AG04450 (cell line): ENCODE results near the gene ATP1B3. TPM values are rescaled to one million over a fixed set of nuclear protein-coding genes. Genes with fewer than 3 reads are reported as not detected.

ENCODE experiments used
- CTCF ChIA-PET: fragments of 300-600, 350-600 bp; formaldehyde crosslinking; extraction: SDS; loops from one replicate; lab custom pipeline; 2022; ENCODE audit warnings: antibody characterized with exemption, inconsistent platforms; lab: Charles Lee
- POLR2A ChIA-PET: fragments of 350-600 bp; formaldehyde crosslinking; extraction: SDS; loops from one replicate; lab custom pipeline; 2021; ENCODE audit warnings: antibody characterized with exemption, inconsistent platforms; lab: Yijun Ruan, JAX
- DNase-seq: peaks from one replicate; pipeline ENCODE4 v3.0.0-alpha.2; 2011; ENCODE audit warnings: low read depth, low spot score
- H3K27ac ChIP-seq: one replicate; pipeline ENCODE4 v1.5.1; 2012; ENCODE audit warnings: low read depth, low read length, control low read depth
- H3K27me3 ChIP-seq: one replicate; pipeline ENCODE4 v1.6.0; 2012; ENCODE audit warnings: low read length; ENCODE audit not compliant: control insufficient read depth, insufficient read depth
- H3K4me3 ChIP-seq: 2 replicates; pipeline ENCODE4 v1.5.1; 2011; ENCODE audit warnings: mild to moderate bottlenecking, low read depth, low read length, control low read depth
- H3K9me3 ChIP-seq: 2 replicates; pipeline ENCODE4 v1.5.1; 2012; ENCODE audit warnings: low read length; ENCODE audit not compliant: control insufficient read depth, insufficient read depth
- polyA plus RNA-seq: library from polyadenylated mRNA; depleted of rRNA; stranded (reverse); fragments of >200 nt; gene quantifications from 2 replicates; pipeline ENCODE4 v1.2.3, GENCODE V29; 2011
- TF ChIP-seq, protein P1 (sequence below): IDR thresholded peaks from 2 replicates; pipeline ENCODE4 v1.5.1; 2011; ENCODE audit warnings: low read depth, low read length, control low read depth, inconsistent platforms

The ATP1B3 gene
- polyA plus RNA-seq, 1 experiment = 199 TPM

DNA sequence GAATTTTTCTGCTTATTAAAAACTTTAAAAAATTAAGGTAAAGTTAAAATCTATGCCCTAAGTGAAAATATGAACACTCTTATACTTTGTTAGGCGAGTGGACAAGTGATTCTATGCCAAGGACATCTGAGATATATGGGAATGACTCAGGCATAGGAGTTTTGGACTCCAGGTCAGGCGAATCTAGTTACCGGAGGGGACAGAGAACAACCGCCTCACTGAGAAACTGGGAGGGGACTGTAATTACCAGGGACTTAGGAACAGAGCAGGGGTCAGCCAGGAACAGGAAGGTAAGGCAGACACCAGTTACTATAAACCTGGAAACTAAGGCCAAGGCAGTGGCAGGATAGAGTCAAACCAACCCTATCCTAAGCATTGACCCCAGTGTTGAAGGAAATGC is 16.8 kb upstream of the ATP1B3 start:
- DNase-seq = no peak
- CTCF ChIA-PET = interaction anchor here (1.9 to 2.5 kb wide), 2 partner anchors 16 kb away, joined by 8 to 16 read pairs; no protein-coding TSS in a partner anchor
- Histone ChIP-seq H3K27ac (no peak overlapping the region), H3K4me3 (no peak overlapping the region), H3K9me3 (no peaks in the 10 kb centered on the region), H3K27me3 (no peaks in the 10 kb centered on the region)
- TF ChIP-seq, protein P1, sequence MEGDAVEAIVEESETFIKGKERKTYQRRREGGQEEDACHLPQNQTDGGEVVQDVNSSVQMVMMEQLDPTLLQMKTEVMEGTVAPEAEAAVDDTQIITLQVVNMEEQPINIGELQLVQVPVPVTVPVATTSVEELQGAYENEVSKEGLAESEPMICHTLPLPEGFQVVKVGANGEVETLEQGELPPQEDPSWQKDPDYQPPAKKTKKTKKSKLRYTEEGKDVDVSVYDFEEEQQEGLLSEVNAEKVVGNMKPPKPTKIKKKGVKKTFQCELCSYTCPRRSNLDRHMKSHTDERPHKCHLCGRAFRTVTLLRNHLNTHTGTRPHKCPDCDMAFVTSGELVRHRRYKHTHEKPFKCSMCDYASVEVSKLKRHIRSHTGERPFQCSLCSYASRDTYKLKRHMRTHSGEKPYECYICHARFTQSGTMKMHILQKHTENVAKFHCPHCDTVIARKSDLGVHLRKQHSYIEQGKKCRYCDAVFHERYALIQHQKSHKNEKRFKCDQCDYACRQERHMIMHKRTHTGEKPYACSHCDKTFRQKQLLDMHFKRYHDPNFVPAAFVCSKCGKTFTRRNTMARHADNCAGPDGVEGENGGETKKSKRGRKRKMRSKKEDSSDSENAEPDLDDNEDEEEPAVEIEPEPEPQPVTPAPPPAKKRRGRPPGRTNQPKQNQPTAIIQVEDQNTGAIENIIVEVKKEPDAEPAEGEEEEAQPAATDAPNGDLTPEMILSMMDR = no peak
- POLR2A ChIA-PET = no interaction called here

DNA sequence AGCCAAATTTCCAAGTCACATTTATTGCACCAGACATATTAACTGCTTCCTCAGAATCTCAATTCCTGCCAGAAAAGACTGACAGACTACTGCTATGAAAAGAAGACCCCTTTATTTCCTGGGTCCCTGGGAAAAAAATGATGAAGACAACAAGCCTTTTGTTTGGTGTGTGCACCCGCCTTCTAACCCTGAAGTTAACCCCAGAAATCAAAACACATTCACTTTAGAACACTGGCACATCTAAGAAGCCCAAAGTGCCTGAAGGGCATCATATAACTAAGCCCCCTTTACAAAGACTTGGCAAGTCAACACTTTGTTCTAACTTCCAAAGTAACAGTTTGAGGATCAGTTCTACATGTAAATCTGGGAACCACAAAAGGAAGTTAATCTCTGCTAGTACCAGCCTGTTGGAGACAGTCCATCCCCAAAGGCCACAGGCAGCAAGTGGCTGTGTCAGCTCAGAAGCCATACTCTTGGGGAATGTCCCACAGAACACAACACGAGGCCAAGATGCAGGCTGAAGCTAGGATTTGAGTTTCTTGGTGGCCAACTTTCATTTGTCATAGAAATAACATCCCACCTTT is 16.3 kb upstream of the ATP1B3 start:
- POLR2A ChIA-PET = no interaction called here
- no peak for DNase-seq
- CTCF ChIA-PET = interaction anchor here (2.5 kb wide), 1 partner anchor 15 kb away, joined by 16 read pairs; no protein-coding TSS in a partner anchor

GRCh38 chr3:141860766-141861513 is 15.5 kb upstream of the ATP1B3 start:
- Histone ChIP-seq H3K9me3 (no peaks in the 10 kb centered on the region; the same call in 1 of the 2 replicates), H3K27me3 (no peaks in the 10 kb centered on the region), H3K27ac (no peak overlapping the region), H3K4me3 (no peak overlapping the region)
- CTCF ChIA-PET = interaction anchor here (0.6 to 2.5 kb wide), 3 partner anchors 14 to 64 kb away, joined by 3 to 16 read pairs (median 4); no protein-coding TSS in a partner anchor
- DNase-seq = no peak
- TF ChIP-seq, protein P1 = no peak
- POLR2A ChIA-PET = no interaction called here

More for the DNA sequence above, 16.3 kb upstream of the ATP1B3 start:
- H3K9me3 ChIP-seq = no peaks in the 10 kb centered on the region; the same call in 1 of the 2 replicates
- no peaks in the 10 kb centered on the region for H3K27me3 ChIP-seq
- TF ChIP-seq, protein P1 = no peak
- no peak overlapping the region for H3K27ac ChIP-seq
- no peak overlapping the region for H3K4me3 ChIP-seq

GRCh38 chr3:141862279-141862816 is 14.1 kb upstream of the ATP1B3 start:
- no peak for DNase-seq
- no peaks in the 10 kb centered on the region for H3K27me3 ChIP-seq
- H3K4me3 ChIP-seq = no peak overlapping the region
- TF ChIP-seq, protein P1 = no peak
- H3K9me3 ChIP-seq = no peaks in the 10 kb centered on the region; the same call in 1 of the 2 replicates
- no peak overlapping the region for H3K27ac ChIP-seq
- POLR2A ChIA-PET = no interaction called here
- CTCF ChIA-PET = interaction anchor here (1.3 to 2.5 kb wide), 3 partner anchors 13 to 65 kb away, joined by 3 to 16 read pairs (median 13); no protein-coding TSS in a partner anchor
